Parathyroid adenoma (tissue), 2 donors: ENCODE data around the gene ROCK2.

Experiments
- H2AFZ ChIP-seq: fragments of 300-600 bp; sonication (generic); one replicate; pipeline ENCODE4 v1.7.0; 2017; ENCODE audit warnings: antibody characterized with exemption, mild to moderate bottlenecking
- H3K27ac ChIP-seq: fragments of 300-600 bp; sonication (generic); one replicate; pipeline ENCODE4 v1.7.0; 2017
- H3K27me3 ChIP-seq: fragments of 300-600 bp; sonication (generic); one replicate; pipeline ENCODE4 v1.7.0; 2017; ENCODE audit warnings: low read length; ENCODE audit not compliant: control insufficient read depth, insufficient read depth
- H3K36me3 ChIP-seq: fragments of 300-600 bp; sonication (generic); one replicate; pipeline ENCODE4 v1.7.0; 2017; ENCODE audit warnings: low read length; ENCODE audit not compliant: control insufficient read depth, insufficient read depth
- H3K4me1 ChIP-seq: fragments of 300-600 bp; sonication (generic); one replicate; pipeline ENCODE4 v1.7.0; 2017; ENCODE audit warnings: control low read depth
- H3K4me2 ChIP-seq: fragments of 300-600 bp; sonication (generic); one replicate; pipeline ENCODE4 v1.7.0; 2017; ENCODE audit warnings: low read length
- H3K4me3 ChIP-seq: fragments of 300-600 bp; sonication (generic); one replicate; pipeline ENCODE4 v1.7.0; 2017; ENCODE audit warnings: low read depth, low read length
- H3K79me2 ChIP-seq: fragments of 300-600 bp; sonication (generic); one replicate; pipeline ENCODE4 v1.7.0; 2017; ENCODE audit warnings: control low read depth
- H3K9ac ChIP-seq: fragments of 300-600 bp; sonication (generic); one replicate; pipeline ENCODE4 v1.7.0; 2017; ENCODE audit warnings: mild to moderate bottlenecking
- H3K9me3 ChIP-seq: fragments of 300-600 bp; sonication (generic); one replicate; pipeline ENCODE4 v1.7.0; 2017; ENCODE audit warnings: low read length; ENCODE audit not compliant: control insufficient read depth
- TF ChIP-seq, protein P1 (sequence below): fragments of 300-600 bp; sonication (generic); IDR thresholded peaks from one replicate; pipeline ENCODE4 v1.7.0; 2017; ENCODE audit warnings: antibody characterized with exemption, mild to moderate bottlenecking
- donor health status: primary hyperparathyroidism.

ROCK2 gene

GRCh38 chr2:11147263-11147662, 197.2 kb downstream of the ROCK2 start:
- no peak overlapping the region for H3K9ac ChIP-seq
- H2AFZ ChIP-seq: no peak overlapping the region
- H3K4me2 ChIP-seq: no peak overlapping the region
- no peaks in the 10 kb centered on the region for H3K79me2 ChIP-seq
- H3K36me3 ChIP-seq: no peaks in the 10 kb centered on the region
- no peaks in the 10 kb centered on the region for H3K27me3 ChIP-seq
- TF ChIP-seq, protein P1, sequence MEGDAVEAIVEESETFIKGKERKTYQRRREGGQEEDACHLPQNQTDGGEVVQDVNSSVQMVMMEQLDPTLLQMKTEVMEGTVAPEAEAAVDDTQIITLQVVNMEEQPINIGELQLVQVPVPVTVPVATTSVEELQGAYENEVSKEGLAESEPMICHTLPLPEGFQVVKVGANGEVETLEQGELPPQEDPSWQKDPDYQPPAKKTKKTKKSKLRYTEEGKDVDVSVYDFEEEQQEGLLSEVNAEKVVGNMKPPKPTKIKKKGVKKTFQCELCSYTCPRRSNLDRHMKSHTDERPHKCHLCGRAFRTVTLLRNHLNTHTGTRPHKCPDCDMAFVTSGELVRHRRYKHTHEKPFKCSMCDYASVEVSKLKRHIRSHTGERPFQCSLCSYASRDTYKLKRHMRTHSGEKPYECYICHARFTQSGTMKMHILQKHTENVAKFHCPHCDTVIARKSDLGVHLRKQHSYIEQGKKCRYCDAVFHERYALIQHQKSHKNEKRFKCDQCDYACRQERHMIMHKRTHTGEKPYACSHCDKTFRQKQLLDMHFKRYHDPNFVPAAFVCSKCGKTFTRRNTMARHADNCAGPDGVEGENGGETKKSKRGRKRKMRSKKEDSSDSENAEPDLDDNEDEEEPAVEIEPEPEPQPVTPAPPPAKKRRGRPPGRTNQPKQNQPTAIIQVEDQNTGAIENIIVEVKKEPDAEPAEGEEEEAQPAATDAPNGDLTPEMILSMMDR: no peak
- peaks cover 9% of the 10 kb centered on the region for H3K4me1 ChIP-seq
- H3K9me3 ChIP-seq: no peaks in the 10 kb centered on the region
- no peak overlapping the region for H3K27ac ChIP-seq
- H3K4me3 ChIP-seq: no peak overlapping the region

GRCh38 chr2:11146076-11146475, 198.4 kb downstream of the ROCK2 start:
- H3K36me3 ChIP-seq: no peaks in the 10 kb centered on the region
- TF ChIP-seq, protein P1: no peak
- no peaks in the 10 kb centered on the region for H3K79me2 ChIP-seq
- no peak overlapping the region for H3K4me2 ChIP-seq
- H3K27me3 ChIP-seq: no peaks in the 10 kb centered on the region
- peaks cover 7% of the 10 kb centered on the region for H3K4me1 ChIP-seq
- no peaks in the 10 kb centered on the region for H3K9me3 ChIP-seq
- no peak overlapping the region for H3K27ac ChIP-seq
- H3K9ac ChIP-seq: no peak overlapping the region
- H3K4me3 ChIP-seq: no peak overlapping the region
- H2AFZ ChIP-seq: no peak overlapping the region

DNA sequence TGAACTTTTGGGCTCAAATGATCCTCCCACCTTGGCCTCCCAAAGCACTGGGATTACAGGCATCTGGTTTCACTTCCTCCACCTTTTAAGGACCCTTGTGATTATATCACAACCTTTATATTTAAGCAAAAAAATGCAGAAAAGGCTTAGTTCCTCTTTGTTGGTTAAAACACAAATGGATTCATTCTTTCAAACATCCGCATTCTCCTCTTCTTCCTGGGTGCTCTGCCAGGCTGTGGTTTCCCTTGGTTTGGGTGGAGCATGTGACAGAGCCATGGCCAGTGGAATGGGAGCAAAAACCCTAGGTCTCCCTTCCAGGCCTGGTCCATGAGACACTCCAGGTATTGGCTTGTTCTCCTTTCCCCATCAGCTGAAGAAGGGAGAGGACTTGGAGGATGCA, 199.1 kb downstream of the ROCK2 start:
- TF ChIP-seq, protein P1: no peak
- Histone ChIP-seq H3K27me3 (no peaks in the 10 kb centered on the region), H3K9ac (no peak overlapping the region), H3K4me2 (no peak overlapping the region), H3K79me2 (no peaks in the 10 kb centered on the region), H3K9me3 (no peaks in the 10 kb centered on the region), H3K27ac (no peak overlapping the region), H2AFZ (no peak overlapping the region), H3K4me1 (peaks cover 3% of the 10 kb centered on the region), H3K36me3 (no peaks in the 10 kb centered on the region), H3K4me3 (no peak overlapping the region)

DNA sequence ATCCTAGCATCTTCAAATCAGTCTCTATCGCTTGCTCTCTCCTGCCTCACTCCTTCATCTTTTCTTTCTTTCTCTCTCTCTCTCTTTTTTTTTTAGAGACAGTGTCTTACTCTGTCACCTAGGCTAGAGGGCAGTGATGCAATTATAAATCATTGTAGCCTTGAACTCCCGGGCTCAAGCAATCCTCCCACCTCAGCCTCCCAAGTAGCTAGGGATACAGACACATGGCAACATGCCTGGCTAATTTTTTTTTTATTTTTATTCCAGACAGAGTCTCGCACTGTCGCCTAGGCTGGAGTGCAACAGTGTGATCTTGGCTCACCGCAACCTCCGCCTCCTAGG, 199.7 kb downstream of the ROCK2 start:
- Histone ChIP-seq H3K4me2 (no peak overlapping the region), H3K4me1 (peaks cover 3% of the 10 kb centered on the region), H3K27ac (no peak overlapping the region), H3K79me2 (no peaks in the 10 kb centered on the region), H3K4me3 (no peak overlapping the region), H3K9me3 (no peaks in the 10 kb centered on the region), H3K27me3 (no peaks in the 10 kb centered on the region), H3K36me3 (no peaks in the 10 kb centered on the region), H3K9ac (no peak overlapping the region), H2AFZ (peak overlapping the region; percentile 2)
- TF ChIP-seq, protein P1: no peak

DNA sequence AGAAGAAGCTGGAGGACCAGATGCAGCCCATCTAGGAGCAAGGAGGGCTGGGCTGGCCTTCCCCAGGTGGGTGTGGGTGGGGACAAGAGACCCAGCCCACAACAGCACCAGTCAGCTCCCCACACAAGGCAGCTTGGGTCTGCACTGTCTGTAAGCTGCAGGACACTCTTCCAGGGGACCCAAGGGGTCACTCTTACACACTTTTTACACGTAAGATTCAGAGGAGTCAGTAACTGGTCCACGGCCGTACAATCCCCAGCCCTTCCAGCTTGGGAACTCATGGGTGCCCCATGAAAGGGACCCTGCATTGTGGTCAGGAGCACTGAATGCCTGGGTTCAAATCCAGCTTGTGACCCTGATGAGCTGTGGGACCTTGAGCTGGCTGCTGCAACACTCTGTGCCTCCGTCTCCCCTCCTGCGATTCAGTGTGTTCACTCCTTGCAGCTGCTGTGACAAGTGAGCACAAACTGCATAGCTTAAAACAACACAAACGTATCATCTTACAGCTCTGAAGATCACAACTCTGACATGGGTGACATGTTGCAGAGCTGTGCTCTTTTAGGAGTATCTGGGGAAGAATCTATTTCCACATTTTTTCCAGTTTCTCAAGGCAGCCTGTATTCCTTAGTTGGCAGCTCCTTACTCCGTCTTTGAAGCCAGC, 200.2 kb downstream of the ROCK2 start:
- Histone ChIP-seq H3K27ac (no peak overlapping the region), H2AFZ (peak overlapping the region; percentile 2), H3K36me3 (no peaks in the 10 kb centered on the region), H3K79me2 (no peaks in the 10 kb centered on the region), H3K9me3 (no peaks in the 10 kb centered on the region), H3K27me3 (no peaks in the 10 kb centered on the region), H3K9ac (no peak overlapping the region), H3K4me3 (no peak overlapping the region), H3K4me2 (no peak overlapping the region), H3K4me1 (peaks cover 3% of the 10 kb centered on the region)
- TF ChIP-seq, protein P1: no peak
